CD4-positive, alpha-beta T cell treated with Interleukin-1 beta for 1 hour (primary cell): ENCODE data around the gene GTPBP4.
A peak's percentile ranks its signal among the peaks of the same experiment; 100 is the strongest.
"Not testable (repeated sequence)": the region's sequence is repeated elsewhere in the genome, so short reads cannot be mapped to it uniquely, and the experiment has no call there.

Experiments
- DNase-seq, 2 donors: peaks; one replicate each; pipeline ENCODE4 v3.0.0-alpha.2; 2020 to 2022

The GTPBP4 gene

GRCh38 chr10:1061930-1062774, 73.9 kb downstream of the GTPBP4 start:
- DNase-seq: no peak

GRCh38 chr10:1063232-1063865, 75.1 kb downstream of the GTPBP4 start:
- DNase-seq: peak; percentile 15 to 46

GRCh38 chr10:1064964-1065247, 76.7 kb downstream of the GTPBP4 start:
- DNase-seq: no peak

GRCh38 chr10:1066734-1067133, 78.5 kb downstream of the GTPBP4 start:
- DNase-seq: not testable (repeated sequence)

- no peak for DNase-seq
Measured at GRCh38 chr10:1068380-1069361, 80.4 kb downstream of the GTPBP4 start.
